Epithelial cell of esophagus (primary cell): Measurements from ENCODE around the gene PKD1L1.
"Not testable (repeated sequence)": the region's sequence is repeated elsewhere in the genome, so short reads cannot be mapped to it uniquely, and the experiment has no call there.

Source experiments
- DNase-seq: peaks from one replicate; pipeline ENCODE4 v3.0.0; 2010; ENCODE audit warnings: low read depth
- H3K4me3 ChIP-seq: 2 replicates; pipeline ENCODE4 v1.5.1; 2011; ENCODE audit warnings: mild to moderate bottlenecking, low read length, control low read depth
- CTCF ChIP-seq: IDR thresholded peaks from 2 replicates; pipeline ENCODE4 v1.5.1; 2011; ENCODE audit warnings: low read depth, mild to moderate bottlenecking, low read length, control low read depth, inconsistent platforms; ENCODE audit not compliant: insufficient read depth; ENCODE audit errors: missing control alignments

Gene PKD1L1

GRCh38 chr7:47756636-47757035, 191.6 kb downstream of the PKD1L1 start:
- no peak overlapping the region for H3K4me3 ChIP-seq
- TF ChIP-seq CTCF, result no peak
- no peak for DNase-seq

GRCh38 chr7:47755248-47755647, 193.0 kb downstream of the PKD1L1 start:
- DNase-seq, result no peak
- no peak overlapping the region for H3K4me3 ChIP-seq
- no peak for TF ChIP-seq CTCF

GRCh38 chr7:47751724-47752123, 196.5 kb downstream of the PKD1L1 start:
- DNase-seq, H3K4me3 ChIP-seq: not testable (repeated sequence)

GRCh38 chr7:47751043-47751442, 197.2 kb downstream of the PKD1L1 start:
- TF ChIP-seq CTCF, result no peak
- H3K4me3 ChIP-seq, result no peak overlapping the region
- DNase-seq, result no peak

GRCh38 chr7:47748041-47748440, 200.2 kb downstream of the PKD1L1 start:
- TF ChIP-seq CTCF, result no peak
- DNase-seq, result no peak
- no peak overlapping the region for H3K4me3 ChIP-seq

- DNase-seq, result no peak
- no peak for TF ChIP-seq CTCF
- H3K4me3 ChIP-seq, result no peak overlapping the region
Measured at GRCh38 chr7:47747160-47747559, 201.1 kb downstream of the PKD1L1 start.

GRCh38 chr7:47746468-47746867, 201.8 kb downstream of the PKD1L1 start:
- DNase-seq, result no peak
- H3K4me3 ChIP-seq, result no peak overlapping the region
- no peak for TF ChIP-seq CTCF

GRCh38 chr7:47744883-47745282, 203.4 kb downstream of the PKD1L1 start:
- H3K4me3 ChIP-seq, result no peak overlapping the region
- DNase-seq, result no peak
- no peak for TF ChIP-seq CTCF
